Activated CD4-positive, CD25-positive, alpha-beta regulatory T cell (primary cell): ENCODE results near the gene RPS27.
"Not testable (repeated sequence)": the region's sequence is repeated elsewhere in the genome, so short reads cannot be mapped to it uniquely, and the experiment has no call there.

Source experiments
- DNase-seq, 4 experiments: peaks; one replicate each; lab custom pipeline; 2025; lab: John Stamatoyannopoulos, UW

RPS27 gene

DNA sequence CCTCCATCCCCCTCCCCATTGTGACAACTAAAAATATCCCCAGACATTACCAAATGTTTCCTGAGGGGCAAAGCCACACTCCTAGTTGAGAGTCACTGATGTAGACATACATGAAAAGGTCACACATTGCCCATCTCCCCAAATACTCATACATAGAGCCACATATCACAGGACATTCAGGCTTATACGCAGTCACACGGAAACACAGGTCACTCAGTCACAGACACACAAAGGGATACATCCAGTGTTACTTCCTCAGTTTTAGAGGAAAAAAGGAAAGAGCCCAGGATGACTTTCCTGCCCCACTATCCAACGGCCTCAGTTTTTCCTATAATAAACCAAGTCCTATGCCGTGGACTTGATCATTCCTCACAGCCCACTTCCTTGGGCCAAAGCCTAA, 29.1 kb upstream of the RPS27 start:
- no peak for DNase-seq

DNA sequence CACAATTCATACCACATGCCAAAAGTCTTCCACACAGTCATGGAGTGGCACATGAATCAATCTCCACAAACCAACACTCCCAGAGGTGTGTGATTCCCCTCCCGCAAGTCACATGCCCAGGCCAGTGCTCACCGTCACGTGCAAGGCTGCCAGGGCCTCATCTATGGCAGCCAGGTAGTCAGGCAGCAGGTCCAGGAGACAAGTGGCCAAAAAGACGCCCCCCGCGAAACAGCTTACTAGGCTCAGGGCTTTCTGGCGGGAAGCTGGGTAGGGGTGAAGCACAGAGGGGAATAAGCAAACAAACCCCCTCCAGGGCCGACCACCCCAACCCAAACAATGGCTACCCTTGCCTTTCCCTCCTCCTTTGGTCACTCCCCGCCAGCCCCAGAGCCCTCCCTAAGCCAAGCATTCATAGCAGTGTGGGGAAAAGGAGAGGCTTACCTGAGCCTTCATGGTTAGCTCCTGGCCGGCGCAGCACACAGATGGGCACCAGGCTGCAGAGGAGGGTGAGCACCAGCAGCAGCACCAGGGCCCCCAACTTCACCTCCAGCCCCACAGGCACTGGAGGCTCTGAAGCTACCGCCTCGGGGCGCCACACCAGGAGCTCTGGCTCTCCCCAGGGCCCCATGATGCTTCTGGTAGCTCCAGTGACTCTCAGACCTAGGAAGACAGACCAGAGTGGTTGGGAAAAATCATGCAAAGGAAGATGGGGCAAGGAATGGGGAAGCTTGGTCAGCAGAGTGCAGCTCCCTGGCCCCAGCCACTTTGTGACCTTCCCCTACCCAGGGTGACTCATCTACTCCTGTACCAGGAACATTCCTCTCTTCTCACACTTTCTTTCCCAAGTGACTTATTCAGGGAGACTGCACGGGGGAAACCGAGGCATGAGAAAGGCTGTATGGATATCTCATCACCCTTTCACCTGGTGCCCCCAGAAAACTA, 28.2 kb upstream of the RPS27 start:
- no peak for DNase-seq

DNA sequence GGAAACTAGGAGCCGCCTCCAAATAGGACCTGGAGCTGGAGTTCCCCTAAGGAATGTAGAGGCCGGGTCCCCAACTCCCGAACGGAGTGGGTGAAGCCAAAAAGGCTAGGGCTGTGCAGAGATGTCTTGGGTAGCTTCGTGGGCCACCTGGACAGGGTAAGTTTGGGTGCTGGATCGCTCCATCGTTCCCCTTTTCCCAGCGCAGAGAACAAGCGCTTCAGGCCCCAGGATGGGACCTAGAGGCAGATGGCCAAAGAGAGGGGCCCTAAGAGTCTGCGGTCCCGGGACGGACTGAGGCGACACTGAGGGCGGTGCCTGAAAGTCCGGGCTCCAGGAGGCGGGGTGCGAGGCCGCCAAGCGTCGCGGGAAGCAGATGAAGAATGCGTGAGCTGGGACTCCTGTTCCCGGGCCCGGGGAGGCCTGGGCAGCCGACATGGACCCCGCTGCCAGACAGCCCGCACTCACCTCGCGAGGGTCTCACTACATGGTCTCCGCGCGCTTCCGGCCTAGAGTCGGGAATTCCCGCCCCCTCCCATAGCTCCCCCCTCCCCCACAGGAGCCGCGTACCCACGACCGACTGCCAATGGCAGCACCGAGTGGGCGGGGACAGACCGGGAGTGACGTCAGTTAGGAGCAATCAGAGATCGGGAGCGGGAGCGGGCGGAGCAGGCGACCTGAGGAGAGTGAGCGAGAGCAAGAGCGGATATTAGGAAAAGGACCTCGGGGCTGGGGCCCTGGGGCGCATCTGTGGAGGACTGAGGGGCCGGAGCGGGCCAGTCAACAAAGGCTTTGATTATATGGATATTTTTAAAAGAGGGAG, 27.3 kb upstream of the RPS27 start, which contains the start of gene SLC39A1:
TSS of gene SLC39A1 (minus strand) at position 508 of the 820 bp plus-strand sequence. CDS start 822 bp downstream, outside the sequence.
- DNase-seq = peak; percentile 76 to 91 (median 84)

DNA sequence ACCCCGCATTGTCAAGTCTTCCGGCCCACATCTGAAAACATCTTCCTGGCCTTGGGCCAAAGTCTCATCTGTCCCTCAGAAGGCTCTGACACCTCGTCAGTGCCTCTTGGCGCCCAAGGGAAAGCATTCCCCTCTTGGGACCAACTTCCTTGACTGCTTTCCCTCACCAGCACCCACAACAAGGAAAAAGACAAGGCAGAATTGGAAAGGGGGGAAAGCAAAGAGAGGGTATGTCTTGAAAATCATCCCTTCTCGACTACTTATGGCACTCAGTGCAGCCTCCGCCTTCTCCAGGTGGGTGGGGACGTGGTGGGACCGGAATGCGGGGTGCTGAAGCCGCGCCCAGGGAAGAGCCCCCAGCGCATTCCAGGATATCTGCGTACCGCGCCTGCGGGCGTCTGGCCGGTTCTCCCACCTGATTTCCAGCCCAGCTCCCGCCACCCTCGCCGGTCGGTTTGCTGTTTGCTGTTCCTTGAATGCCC, 26.7 kb upstream of the RPS27 start:
- DNase-seq = no peak

DNA sequence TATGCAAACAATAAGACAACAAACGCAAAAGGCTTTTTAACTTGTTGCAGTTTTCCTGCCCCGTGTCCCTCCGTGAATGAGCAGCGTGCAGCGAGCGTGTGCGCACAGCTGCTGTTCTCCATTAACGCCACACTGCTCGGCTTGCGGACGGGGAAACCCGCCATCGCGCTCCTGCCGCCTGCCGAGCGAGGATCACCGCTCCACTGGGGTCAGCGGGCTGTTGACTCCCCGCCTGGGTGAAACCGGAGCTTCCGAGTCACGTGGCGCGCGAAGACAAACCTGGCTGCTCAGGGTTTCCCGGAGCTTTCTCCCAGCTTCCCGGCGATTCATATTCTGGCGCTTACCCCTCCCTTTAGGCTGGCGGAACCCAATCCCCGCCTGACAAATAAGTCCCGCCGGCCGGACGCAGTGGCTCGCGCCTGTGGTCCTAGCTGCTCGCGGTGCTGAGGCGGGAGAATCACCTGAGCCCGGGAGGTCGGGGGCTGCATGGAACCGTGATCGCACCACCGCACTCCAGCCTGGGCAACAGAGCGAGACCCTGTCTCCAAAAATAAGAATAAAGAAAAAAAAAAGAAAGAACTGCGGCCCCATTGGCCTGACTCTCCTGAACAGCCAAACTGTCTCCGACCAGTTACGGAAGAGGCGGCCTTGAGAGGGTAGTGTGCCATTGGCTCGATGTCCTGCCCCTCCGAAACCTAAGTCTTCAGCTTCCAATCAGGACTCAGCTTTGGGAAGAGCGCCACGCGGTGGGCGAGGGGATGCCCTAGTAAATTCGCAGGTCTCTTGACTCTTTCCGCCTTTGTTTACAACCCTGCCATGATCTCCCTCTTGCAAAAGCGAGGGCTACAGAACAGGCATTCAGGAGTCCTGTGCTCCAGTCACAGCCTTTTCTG, 23.2 kb upstream of the RPS27 start, which contains the start of gene CREB3L4:
TSS of gene CREB3L4 (plus strand) at position 796 of the 893 bp plus-strand sequence. CDS start 624 bp downstream, outside the sequence.
- peak; percentile 40 to 69 (median 59) for DNase-seq

DNA sequence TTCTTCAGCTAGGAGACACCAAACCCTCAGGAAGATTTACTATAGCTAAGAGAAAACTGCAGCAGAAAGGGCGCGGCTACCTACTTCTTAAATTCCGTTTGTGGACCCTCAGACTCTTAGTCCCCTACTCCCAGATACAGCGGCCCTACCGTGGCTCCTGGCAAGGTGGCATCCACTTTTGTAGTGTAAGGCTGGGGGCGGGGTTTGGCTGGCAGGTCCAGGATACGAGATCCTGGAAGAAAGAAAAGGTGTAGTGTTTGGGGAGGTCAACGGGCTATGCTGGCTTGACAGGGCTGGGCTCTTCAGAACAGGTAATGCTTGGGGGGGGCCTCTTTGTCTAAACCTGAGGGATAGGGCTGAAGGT, 22.6 kb upstream of the RPS27 start:
- no peak for DNase-seq

DNA sequence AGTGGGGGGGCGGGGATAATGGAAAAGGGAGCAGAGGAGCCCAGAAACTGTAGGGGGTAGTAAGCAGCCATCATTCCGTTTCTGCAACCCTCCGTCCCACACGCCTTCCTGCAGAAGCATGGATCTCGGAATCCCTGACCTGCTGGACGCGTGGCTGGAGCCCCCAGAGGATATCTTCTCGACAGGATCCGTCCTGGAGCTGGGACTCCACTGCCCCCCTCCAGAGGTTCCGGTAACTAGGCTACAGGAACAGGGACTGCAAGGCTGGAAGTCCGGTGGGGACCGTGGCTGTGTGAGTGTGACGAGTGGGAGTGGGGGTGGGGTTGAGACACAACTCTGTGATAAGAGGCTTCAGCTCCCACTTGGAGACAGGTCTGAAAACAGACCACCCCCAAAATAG, 22.2 kb upstream of the RPS27 start:
- no peak for DNase-seq

DNA sequence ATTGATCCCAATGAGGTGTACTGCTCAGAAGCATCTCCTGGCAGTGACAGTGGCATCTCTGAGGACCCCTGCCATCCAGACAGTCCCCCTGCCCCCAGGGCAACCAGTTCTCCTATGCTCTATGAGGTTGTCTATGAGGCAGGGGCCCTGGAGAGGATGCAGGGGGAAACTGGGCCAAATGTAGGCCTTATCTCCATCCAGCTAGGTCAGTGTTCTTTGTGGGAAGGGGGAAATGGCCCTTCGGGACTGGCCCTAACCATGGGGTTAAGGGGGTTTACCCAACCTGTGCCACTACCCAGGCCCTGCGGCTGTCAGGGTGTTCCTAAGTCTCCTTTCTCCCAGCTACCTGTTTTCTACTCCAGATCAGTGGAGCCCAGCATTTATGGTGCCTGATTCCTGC, 21.6 kb upstream of the RPS27 start:
- DNase-seq = no peak

DNA sequence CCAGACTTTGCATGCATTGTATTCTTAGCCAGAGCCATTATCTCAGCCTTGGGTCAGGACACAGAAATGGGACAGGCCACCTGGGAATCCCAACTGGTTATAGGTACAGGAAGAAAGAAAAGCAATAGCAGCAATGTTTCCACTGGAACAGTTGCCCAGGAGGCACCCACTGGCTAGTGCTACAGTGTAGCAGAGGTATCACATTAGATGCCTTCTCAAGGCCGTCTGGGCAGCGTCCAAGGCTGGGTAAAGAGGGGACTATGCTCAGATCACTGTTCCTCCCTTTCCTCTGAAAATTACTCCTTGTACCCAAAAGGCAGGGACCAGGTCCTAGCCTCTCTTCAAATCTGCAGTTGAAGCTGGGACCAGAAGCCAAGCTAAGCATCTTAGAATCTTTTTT, 20.2 kb upstream of the RPS27 start:
- no peak for DNase-seq

DNA sequence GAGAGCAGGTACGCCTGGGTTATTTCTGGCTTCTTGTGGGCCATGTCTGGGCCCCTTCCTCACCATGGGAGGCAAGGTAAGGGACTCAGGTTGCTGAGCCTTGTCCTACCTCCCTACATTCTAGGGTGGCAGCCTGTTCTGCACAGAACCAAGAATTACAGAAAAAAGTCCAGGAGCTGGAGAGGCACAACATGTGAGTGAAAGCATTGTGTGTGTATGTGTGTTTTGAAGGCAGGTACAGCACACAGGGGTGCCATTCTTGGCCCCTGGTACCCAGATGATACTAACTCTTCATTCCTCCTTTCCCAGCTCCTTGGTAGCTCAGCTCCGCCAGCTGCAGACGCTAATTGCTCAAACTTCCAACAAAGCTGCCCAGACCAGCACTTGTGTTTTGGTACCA, 17.5 kb upstream of the RPS27 start:
- no peak for DNase-seq

DNA sequence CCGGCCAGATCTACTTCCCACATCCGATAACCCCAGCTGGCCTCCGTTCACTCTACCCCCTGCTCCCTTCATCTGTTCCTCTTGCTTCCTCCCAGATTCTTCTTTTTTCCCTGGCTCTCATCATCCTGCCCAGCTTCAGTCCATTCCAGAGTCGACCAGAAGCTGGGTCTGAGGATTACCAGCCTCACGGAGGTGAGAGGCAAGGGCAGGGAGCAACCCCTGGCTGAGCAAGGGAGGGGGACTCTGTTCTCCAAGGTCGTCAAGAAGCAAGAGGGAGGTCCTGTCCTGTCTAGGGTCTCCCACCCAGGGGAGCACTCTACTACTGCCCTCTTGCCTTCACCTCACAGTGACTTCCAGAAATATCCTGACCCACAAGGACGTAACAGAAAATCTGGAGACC, 17.0 kb upstream of the RPS27 start:
- no peak for DNase-seq

DNA sequence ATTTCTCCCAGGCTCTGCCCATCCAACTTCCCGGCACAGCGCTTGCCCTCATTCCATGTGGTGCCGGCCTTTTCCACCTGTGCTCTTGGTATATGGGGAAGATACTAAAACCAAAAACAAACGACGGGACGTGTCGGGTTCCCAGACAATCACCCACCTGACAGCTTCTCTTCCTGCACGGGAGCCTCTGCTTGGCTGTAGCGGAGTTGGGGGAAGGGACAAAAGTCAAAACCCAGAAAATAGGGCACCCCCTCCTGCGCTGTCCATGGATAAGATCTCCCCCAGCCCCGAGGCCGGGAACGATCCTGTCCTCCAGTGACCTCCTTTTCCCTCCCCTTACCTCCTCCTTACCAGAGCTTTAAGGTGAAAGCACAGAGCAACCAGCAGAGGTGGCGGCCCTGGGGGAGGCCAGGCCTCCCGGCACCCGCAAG, 13.7 kb upstream of the RPS27 start:
- no peak for DNase-seq

DNA sequence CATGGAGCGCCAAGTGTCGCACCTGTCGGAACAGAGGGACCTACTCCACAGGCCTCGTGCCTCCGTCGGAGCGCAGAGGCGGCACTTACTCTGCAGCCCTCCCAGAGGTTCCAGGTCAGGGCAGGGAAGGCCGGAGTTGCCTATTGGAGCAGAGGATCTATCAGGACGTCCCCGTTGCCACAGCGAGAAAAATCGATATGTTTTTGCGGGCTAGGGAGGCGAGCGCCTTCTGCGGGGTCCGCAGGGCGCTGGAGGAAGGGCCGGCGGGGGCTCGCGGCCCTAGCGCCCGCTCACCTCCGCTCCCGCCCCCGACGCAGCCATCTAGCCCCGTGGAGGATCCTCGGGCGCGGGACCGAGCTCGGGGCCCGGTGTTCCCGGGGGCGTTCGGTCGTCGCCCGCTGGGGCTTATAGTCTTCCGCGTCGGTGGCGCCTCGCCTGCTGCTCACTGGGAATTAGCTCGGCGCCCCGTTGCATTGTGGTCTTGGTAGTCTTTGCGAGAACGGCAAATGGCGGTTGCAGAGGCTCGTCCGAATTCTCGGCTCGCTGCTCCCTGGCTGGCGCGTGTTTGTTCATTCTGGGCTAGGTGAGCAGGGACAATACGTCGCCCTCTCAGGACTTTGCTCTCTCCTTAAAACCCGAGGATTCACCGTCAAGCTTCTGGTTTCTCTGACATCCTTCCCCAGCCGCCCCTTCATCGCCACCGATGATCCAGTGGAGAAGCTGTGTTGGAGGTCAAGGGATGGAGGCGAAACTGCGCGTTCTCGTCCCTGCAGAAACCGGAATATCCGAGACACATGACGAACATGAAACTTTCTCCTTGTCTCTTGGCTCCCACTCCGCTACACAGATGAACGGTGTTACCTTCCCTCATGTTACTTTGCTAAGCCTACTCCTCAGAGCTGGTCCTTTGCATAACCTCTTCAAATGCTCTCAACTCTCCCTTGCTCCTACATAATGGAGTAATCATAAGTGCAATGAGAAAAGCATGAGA, 13.0 kb upstream of the RPS27 start, which contains the start of gene JTB:
TSS of gene JTB (minus strand) at position 425 of the 991 bp plus-strand sequence. CDS start at position 3, 422 bp downstream.
- DNase-seq = peak; percentile 56 to 72 (median 65)

DNA sequence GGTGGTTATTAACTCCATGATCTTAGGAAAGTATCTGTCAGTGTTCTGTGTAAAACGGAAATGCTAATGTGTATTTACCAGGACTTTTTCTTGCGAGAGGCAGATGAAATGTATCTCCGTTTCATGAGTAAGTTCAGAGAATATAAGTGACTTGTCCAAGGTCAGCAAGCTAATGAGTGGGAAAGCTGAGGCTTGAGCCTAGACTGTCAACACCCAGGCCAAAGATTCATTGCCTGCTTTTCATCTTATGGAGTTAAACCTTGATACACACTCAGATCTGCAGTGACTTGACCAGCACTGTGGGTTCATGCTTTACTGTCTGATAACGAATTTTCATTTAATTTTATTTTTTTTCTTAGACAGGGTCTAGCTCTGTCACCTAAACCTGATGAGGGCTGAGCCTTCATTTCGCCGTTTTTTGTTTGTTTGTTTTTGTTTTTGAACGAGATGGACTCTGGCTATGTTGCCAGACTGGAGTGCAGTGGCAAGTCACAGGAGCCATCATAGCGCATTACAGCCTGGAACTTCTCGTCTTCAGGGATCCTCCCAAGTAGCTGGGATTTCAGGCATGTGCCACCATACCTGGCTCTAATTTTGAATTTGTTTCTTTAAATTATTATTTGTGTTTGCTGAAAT, 12.2 kb upstream of the RPS27 start:
- DNase-seq = no peak

DNA sequence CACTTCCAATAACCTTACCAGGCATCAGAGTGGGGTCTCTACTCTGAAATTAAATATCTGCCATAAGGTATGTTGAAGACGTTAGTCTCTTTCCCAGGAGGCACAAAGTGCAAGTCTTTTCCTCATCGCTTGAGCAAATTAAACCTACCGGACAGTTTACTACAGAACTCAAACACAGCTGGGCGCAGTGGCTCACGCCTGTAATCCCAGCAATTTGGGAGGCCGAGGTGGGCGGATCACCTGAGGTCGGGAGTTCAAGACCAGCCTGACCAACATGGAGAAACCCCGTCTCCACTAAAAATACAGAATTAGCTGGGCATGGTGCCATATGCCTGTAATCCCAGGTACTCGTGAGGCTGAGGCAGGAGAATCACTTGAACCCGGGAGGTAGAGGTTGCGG, 11.5 kb upstream of the RPS27 start:
- not testable (repeated sequence) for DNase-seq

DNA sequence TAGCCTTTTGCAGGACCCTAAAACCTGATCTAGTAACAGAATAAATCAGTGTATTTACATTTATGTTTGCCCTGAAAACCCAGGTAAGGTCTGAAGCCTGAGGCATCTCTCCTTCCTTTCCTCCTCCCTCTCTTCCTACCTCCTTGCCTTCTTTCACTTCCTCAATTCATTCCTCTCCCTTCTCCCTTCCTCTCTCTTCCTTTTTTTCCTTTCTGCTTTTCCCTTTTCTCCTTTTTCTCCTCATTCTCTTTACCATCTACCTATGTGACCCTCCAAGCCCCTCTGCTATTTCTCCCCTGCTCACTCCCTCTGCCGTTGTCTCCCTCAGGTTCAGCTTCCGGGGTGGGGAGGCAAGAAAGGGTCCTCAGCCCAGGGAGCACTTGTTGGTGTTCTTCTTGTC, 8.8 kb upstream of the RPS27 start:
- not testable (repeated sequence) for DNase-seq

DNA sequence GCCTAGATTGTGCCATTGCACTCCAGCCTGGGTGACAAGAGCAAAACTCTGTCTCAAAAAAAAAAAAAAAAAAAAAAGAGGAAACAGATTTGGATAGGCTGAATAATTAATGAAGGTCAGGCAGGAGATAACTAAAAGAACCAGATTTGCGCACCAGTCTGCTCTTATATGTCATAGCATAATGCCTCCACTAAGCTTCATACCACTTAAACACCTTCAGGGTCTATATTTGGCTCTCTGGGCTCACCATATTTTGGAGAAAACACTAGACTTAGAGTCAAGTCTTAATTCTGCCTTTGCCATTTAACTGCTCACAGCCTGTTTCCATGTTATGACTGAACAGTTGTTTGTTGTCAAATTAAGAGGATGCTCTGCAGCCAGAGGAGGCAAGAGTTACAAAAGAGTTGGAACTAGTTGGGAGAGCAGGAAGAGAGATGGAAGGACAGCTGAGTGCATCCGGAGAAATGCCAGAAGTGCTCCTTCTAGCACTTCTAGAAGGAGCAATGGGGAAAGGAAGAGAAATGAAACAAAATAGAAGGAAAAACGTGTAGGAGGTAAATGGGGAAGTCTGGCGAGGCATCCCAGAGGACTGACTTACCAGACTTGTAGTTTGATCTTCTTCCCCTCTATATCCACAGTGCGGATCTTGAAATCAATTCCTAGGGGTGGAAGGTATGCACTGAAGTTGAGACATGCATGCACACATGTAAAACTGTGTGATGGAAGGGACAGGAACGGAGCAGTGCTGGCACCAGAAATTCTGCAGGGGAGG, 6.3 kb upstream of the RPS27 start:
- DNase-seq = no peak

DNA sequence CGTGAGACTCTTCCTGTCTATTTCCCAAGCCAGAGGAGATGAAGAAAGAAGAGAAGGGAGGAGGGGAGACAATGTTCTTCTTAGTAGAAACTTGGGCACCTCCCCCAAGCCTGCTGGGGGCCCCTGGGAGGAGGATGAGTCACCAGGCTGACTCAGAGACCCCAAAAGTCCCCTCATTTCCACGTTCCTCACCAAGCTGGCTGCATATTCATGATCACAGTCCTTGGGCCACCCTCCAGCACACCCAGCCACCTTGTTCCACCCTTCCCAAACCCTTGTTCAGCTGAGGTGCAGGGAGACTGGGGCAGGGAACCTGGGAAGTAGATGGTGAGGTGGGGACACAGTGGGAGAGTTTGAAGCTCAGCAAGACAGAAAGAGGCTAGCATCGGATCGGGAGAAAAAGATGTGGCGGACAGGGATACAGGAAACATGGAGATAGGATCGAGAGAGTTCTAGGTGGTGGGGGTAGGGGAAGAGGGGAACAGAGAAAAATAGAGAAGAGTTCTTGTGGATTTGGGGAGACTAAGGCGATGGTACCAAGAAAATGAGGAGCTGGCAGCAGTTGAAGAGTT, 5.1 kb upstream of the RPS27 start:
- no peak for DNase-seq
